ENCODE measurements around the gene SP6.
A peak's percentile ranks its signal among the peaks of the same experiment; 100 is the strongest.

The SP6 gene

DNA sequence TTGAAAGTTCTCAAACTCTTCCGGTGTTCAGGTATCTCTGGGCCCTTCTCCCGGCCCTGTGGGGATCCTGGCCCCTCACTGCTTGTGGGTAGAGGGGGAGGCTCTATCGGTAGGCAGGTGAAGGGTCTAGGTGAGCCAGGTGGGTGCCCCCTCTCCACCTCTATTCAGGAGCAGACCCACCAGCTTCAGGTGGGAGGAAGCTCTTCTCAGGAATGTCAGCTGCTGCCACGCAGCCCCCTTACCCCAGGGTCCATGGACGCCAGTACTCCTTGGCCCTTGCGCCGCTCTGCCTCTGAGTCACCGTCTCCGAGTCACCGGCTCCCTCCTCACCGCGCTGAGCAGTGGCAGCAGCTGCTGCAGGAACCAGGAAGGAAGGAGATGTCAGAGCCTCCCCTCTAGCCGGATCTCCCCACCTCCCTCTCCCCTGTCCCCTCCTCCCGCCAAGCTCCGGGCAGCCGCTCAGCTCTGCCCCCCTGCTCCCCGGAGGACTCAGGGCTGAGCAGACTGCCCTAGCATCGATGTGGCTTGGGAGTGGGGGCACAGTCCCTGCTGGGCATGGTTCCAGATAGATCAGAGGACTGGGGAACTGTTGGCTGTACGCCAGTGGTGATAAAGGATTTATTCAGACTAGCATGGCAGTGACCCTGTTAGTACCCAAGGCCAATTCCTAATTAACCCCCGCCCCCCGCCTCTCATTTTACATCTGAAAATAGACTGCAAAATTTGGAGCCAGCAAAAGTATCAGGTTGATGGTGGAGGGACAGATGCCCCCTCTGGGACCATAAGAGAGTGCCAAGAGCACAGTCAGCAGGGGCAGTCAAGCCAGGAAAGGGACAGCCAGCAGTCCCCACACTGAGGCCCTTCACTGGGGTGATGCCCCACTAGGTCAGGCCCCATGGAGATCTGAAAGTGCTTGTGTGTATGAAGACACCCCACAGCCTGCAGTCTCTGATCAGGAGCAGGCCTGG, 29.3 kb downstream of the SP6 start, which contains the start of gene OSBPL7:
Gene OSBPL7 (minus strand): TSS at position 371 of the 968 bp plus-strand sequence. CDS start 1,516 bp downstream, outside the sequence.
- Histone ChIP-seq H3K27ac (no peak within 1 kb of the TSS), H3K4me3 (ENCODE audit: low read depth, low read length) (peak within 1 kb of the TSS; percentile 82), H3K36me3 (replicated peaks) (peaks cover 33% of the 10 kb centered on the region), H3K27me3 (replicated peaks) (no peaks in the 10 kb centered on the region)
- in situ Hi-C loops (cut with HindIII; ENCODE audit: low pct_ligation_motif_present, low sequenced_read_pairs), result no loop called here
- DNase-seq, result peak; percentile 81
- TF ChIP-seq, protein P1, sequence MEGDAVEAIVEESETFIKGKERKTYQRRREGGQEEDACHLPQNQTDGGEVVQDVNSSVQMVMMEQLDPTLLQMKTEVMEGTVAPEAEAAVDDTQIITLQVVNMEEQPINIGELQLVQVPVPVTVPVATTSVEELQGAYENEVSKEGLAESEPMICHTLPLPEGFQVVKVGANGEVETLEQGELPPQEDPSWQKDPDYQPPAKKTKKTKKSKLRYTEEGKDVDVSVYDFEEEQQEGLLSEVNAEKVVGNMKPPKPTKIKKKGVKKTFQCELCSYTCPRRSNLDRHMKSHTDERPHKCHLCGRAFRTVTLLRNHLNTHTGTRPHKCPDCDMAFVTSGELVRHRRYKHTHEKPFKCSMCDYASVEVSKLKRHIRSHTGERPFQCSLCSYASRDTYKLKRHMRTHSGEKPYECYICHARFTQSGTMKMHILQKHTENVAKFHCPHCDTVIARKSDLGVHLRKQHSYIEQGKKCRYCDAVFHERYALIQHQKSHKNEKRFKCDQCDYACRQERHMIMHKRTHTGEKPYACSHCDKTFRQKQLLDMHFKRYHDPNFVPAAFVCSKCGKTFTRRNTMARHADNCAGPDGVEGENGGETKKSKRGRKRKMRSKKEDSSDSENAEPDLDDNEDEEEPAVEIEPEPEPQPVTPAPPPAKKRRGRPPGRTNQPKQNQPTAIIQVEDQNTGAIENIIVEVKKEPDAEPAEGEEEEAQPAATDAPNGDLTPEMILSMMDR (IDR thresholded peaks at IDR 0.05; ENCODE audit: low read depth, low read length, missing control alignments), result no peak

GRCh38 chr17:47821031-47821423, 29.9 kb downstream of the SP6 start:
- no peak overlapping the region for H3K27ac ChIP-seq

DNA sequence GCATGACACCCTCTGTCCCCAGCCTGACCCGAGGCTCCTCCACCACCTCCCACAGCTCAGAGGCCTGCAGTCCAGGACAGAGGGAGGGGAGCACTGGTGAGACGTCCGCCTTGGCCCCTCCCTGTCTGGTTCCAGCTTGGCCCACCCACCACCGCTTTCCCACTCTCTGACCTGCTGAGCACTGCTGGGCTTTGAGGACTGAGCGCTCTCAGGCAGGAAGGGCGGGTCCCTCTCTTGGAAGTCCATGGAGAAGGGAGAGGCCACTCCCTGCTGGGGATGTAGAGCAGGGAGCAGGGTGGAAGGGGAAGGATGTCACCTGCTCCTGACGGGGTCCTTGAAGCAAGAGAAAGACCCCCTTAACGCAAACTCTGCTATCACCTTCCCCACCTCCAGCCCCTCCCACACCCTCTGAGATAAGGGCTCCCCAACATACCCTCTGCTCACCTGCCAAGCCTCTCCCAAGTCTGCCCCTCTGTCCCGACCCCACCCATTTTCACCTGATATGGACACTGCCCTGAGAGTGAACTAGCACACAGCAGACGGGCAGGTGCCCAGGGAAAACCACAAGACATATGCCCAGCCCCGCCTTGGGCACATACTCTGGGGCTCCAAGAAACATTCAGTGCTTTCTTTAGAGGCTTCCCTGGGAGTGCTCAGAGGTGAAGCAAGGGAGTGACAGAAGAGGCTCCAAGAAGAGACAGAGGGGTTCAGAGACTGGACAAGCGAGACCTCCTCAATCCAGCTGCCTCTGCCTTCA, 30.8 kb downstream of the SP6 start:
- in situ Hi-C loops (cut with HindIII; ENCODE audit: low pct_ligation_motif_present, low sequenced_read_pairs), result no loop called here
- no peak for DNase-seq
- no peak overlapping the region for H3K27ac ChIP-seq
- no peak overlapping the region for H3K4me3 ChIP-seq (ENCODE audit: low read depth, low read length)
- no peaks in the 10 kb centered on the region for H3K27me3 ChIP-seq (replicated peaks)
- TF ChIP-seq, protein P1 (IDR thresholded peaks at IDR 0.05; ENCODE audit: low read depth, low read length, missing control alignments), result no peak
- H3K36me3 ChIP-seq (replicated peaks), result peaks cover 32% of the 10 kb centered on the region

More at GRCh38 chr17:47821031-47821423, 29.9 kb downstream of the SP6 start:
- H3K27me3 ChIP-seq (replicated peaks), result no peaks in the 10 kb centered on the region
- H3K36me3 ChIP-seq (replicated peaks), result peaks cover 31% of the 10 kb centered on the region
- DNase-seq, result no peak
- TF ChIP-seq, protein P1 (IDR thresholded peaks at IDR 0.05; ENCODE audit: low read depth, low read length, missing control alignments), result no peak
- H3K4me3 ChIP-seq (ENCODE audit: low read depth, low read length), result peak overlapping the region; percentile 82
- in situ Hi-C loops (cut with HindIII; ENCODE audit: low pct_ligation_motif_present, low sequenced_read_pairs), result no loop called here

GRCh38 chr17:47819475-47819874, 31.5 kb downstream of the SP6 start:
- H3K27me3 ChIP-seq (replicated peaks), result no peaks in the 10 kb centered on the region
- TF ChIP-seq, protein P1 (IDR thresholded peaks at IDR 0.05; ENCODE audit: low read depth, low read length, missing control alignments), result no peak
- H3K4me3 ChIP-seq (ENCODE audit: low read depth, low read length), result no peak overlapping the region
- no peak overlapping the region for H3K27ac ChIP-seq
- peaks cover 31% of the 10 kb centered on the region for H3K36me3 ChIP-seq (replicated peaks)
- in situ Hi-C loops (cut with HindIII; ENCODE audit: low pct_ligation_motif_present, low sequenced_read_pairs), result no loop called here
- no peak for DNase-seq

DNA sequence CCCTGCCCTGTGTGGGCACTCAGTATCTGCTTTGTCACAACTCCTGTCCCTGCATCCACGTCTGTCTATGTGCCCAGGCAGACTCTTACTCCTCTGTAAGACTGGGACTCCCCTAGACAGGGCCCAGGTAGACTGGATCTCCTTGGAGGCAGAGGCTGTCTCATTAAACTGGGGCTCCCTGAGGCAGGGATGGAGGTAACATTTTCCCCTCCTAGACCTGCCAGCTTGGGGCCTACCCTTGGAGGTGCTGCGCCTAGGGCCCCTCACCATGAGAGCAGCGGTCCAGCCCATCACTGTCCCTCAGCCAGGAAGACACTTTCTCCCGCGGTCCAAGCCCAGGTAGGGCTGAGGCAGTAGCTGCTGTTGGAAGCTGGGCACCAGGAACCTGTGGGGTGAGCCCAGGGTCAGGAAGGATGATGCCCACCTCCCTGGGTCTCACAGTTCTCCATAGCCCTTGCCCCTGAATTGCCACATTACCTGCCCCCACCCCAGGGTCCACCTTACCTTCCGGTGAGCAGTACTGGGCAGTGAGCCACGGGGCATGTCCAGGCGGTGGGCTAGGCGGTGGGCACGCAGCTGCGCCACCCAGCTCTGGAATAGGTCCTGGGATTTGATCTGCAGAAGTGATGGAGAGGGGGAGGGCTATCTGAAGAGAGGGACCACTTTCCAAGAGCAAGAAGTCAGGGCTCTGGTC, 32.8 kb downstream of the SP6 start:
- no peak for DNase-seq
- TF ChIP-seq, protein P1 (IDR thresholded peaks at IDR 0.05; ENCODE audit: low read depth, low read length, missing control alignments), result no peak
- H3K36me3 ChIP-seq (replicated peaks), result peaks cover 19% of the 10 kb centered on the region

More for the DNA sequence above, 32.8 kb downstream of the SP6 start:
- Histone ChIP-seq H3K27me3 (replicated peaks) (no peaks in the 10 kb centered on the region), H3K4me3 (ENCODE audit: low read depth, low read length) (no peak overlapping the region), H3K27ac (no peak overlapping the region)
- in situ Hi-C loops (cut with HindIII; ENCODE audit: low pct_ligation_motif_present, low sequenced_read_pairs), result no loop called here
